ENCODE results near the gene MED15.

DNA sequence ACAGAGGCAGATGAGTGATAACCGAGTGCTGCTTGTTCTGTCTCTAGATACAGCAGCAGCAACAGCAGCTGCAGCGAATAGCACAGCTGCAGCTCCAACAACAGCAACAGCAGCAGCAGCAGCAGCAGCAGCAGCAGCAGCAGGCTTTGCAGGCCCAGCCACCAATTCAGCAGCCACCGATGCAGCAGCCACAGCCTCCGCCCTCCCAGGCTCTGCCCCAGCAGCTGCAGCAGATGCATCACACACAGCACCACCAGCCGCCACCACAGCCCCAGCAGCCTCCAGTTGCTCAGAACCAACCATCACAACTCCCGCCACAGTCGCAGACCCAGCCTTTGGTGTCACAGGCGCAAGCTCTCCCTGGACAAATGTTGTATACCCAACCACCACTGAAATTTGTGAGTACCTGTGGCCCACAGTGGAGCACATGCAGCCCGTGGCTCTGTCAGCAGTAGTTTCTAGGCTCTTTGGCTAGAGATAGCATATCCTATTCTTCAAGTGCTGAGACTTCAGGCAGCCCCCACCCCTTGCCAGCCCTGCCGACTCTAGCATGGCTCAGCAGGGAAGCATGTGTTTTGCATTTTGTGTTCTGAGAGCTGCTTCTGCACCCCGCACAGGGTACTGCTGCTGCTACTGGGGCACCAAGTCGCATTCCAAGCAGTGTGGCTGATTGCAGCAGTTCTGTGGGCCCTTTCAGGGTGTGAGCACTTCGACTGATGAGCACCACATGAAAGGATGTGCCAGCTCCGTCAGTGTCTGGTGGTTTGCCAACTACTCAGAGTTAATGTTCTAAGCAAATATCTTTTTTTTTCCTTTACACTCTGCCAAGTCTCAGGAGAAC is 59.2 kb downstream of the MED15 start:
- TF ChIP-seq, protein P1, sequence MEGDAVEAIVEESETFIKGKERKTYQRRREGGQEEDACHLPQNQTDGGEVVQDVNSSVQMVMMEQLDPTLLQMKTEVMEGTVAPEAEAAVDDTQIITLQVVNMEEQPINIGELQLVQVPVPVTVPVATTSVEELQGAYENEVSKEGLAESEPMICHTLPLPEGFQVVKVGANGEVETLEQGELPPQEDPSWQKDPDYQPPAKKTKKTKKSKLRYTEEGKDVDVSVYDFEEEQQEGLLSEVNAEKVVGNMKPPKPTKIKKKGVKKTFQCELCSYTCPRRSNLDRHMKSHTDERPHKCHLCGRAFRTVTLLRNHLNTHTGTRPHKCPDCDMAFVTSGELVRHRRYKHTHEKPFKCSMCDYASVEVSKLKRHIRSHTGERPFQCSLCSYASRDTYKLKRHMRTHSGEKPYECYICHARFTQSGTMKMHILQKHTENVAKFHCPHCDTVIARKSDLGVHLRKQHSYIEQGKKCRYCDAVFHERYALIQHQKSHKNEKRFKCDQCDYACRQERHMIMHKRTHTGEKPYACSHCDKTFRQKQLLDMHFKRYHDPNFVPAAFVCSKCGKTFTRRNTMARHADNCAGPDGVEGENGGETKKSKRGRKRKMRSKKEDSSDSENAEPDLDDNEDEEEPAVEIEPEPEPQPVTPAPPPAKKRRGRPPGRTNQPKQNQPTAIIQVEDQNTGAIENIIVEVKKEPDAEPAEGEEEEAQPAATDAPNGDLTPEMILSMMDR (conservative IDR thresholded peaks at IDR 0.05; ENCODE audit: low read length): no peak
- TF ChIP-seq EZH2phosphoT487 (IDR thresholded peaks at IDR 0.05; ENCODE audit: borderline replicate concordance): no peak
